Measurements from ENCODE around the gene COX20.

The COX20 gene

DNA sequence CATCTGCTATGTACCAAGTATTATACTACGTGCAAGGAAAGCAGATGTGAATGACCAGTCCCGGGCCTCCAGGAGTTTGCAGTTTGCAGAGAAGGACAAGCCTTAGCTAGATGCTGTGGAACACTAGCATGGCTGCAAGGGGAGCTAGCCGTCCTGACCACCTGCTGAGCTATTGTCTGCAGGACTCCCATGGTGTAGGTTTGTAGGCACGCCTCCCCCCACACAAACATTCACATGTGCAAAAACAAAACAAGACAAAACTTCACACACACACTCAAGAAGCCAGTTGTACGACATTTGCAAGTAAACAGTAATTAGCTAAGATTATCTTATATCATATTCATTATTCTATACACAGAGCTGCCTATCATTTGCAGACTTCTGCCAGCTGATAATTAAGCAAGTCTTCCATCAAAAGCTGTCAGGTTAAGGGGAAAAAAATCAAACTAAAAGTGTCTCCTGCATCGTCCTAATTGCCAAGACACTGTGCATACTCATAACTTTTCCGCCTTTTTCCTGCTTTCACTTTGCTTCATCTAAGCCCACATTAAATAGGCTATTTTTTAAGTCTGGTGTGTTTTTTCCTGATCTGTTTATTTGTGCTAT lies 39.6 kb downstream of the COX20 start:
- no peak for DNase-seq (ENCODE audit: low spot score)

DNA sequence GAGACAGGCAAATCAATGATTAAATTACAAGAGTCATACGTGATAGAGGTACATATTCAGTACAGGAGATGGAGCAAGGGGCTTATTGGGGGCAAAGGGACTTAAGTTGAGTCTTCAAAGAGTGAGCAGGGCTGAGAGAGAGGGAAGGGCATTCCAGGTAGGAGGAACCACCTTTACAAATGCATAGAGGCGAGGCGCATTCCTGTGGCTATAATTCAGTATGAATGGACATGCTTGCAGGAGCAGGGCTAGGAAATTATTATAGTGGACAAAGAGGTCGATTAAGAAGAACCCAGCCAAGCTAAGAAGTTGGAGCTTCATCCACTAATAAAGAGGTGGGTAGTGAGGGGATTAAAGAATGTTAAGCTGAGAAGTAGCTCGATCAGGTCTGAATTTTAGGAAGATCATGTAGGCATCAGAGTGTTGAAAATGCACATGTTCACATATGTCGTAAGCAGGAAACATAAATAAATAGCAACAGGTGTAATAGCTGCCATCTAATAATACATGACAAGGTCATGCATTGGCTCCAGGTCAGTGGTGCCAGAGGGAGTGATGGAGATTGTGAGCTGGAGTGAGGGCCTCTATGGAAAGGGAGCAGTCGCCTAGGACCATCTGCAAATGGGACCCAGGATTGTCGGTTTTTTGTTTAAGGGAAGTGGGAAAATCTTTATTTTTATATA lies 40.9 kb downstream of the COX20 start:
- DNase-seq (ENCODE audit: low spot score): no peak

DNA sequence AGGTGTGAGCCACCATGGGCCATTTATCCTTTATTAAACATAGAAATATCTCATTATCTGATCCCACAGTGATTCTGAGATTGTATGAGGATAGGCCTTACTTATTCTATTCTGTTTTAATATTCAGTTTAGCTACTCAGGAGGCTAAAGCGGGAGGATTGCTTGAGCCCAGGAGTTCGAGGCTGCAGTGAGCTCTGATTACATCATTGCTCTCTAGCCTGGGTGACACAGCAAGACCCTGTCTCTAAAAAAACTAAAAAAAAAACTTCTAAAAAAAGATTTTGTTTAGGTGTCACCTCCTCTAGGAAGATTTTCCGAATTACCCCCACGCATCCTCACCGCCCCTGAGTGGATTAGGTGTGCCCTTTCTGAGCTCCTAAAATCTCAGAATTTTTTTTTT lies 43.2 kb downstream of the COX20 start:
- no peak for DNase-seq (ENCODE audit: low spot score)

DNA sequence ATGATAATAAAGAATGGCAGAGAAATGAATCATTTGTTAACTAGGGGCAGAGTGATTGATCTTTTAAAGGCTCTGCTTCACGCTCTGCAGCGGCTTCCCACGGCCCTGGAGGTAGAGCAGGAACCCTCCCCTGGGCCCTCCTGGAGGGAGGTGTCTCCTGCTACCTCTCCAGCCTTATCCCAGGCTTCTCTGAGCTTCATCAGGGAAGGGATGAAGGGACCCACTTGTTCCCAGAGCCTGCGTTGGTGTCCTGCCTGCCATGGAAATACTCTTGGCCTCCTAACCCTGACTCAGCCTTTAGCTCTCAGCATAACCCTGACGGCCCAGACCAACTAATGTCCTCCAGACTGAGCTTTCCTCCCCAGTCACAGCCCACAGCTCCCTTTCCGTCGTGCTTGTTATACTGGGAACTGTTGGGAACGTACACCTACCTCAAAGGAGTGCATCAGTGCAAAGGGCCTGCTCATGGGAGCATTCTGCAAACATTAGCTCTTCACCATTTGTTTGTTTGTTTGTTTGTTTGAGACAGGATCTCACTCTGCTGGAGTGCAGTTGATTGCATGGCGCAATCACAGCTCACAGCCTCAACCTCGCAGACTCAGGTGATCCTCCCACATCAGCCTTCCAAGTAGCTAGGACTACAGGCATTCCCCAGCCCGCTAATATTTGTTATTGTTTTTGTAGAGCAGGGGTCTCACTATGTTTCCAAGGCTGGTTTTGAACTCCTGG lies 46.3 kb downstream of the COX20 start:
- DNase-seq (ENCODE audit: low spot score): no peak

DNA sequence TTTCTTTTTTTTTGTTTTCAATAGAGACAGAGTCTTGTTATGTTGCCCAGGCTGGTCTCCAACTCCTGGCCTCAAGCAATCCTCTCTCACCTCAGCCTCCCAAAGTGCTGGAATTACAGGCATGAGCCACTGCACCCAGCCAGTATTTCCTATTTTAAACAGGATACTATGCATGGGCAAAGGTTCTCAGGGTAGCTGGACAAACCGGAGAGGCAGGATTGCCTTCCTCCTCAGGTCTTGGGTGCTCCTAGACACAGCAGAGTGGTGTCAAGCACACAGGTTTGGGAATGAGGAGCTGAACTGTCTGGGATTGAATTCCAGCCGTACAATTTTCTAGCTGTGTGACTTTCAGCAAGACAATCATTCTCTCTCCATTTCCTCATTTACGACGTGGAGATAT lies 51.8 kb downstream of the COX20 start:
- no peak for DNase-seq (ENCODE audit: low spot score)

DNA sequence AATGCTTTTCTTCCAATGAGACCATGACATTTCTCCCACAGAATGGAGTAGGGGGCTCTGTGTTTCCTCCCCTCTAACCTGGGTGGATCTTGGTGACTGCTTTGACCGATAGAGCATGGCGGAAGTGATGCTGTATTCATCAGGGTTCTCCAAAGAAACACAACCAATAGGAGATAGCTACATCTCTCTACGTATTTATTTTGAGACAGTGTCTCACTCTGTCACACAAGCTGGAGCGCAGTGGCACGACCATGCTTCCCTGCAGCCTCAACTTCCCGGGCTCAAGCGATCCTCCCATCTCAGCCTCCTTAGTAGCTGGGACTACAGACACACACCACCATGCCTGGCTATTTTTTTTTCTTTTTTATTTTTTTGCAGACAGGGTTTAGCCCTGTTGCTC lies 58.4 kb downstream of the COX20 start:
- DNase-seq (ENCODE audit: low spot score): no peak

Measured in hematopoietic multipotent progenitor cell treated with erythropoietin and hydrocortisone succinate and interleukin-3 and kit ligand, for 17 days (in vitro differentiated cells).